Measurements from ENCODE around the gene NDST1. TPM values are rescaled to one million over a fixed set of nuclear protein-coding genes. Genes with fewer than 3 reads are reported as not detected.

NDST1 gene
- total RNA-seq, 1 donor from 2014 or later, result 101 TPM

DNA sequence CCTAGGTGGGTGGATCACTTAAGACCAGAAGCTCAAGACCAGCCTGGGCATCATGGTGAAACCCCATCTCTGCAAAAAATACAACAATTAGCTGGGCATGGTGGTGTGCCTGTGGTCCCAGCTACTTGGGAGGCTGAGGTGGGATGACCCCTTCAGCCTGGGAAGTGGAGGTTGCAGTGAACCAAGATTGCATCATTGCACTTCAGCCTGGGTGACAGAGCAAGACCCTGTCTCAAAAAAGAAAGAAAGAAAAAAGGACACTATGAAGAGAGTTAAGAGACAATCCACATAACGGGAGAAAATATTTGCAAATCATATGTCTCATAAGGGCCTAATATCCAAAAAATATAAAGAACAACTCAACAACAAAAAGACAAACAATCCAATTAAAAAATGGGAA, 57.9 kb downstream of the NDST1 start:
- TF ChIP-seq CTCF (conservative IDR thresholded peaks at IDR 0.05), result no peak
- DNase-seq (ENCODE audit: extremely low spot score, unreplicated experiment), result no peak
- Mint-ChIP-seq H3K27me3 (no peaks in the 10 kb centered on the region), H3K27ac (no peak overlapping the region), H3K36me3 (peaks cover 5% of the 10 kb centered on the region), H3K4me1 (ENCODE audit: unreplicated experiment) (peaks cover 16% of the 10 kb centered on the region), H3K4me3 (no peak overlapping the region), H3K9me3 (peaks cover 6% of the 10 kb centered on the region)

DNA sequence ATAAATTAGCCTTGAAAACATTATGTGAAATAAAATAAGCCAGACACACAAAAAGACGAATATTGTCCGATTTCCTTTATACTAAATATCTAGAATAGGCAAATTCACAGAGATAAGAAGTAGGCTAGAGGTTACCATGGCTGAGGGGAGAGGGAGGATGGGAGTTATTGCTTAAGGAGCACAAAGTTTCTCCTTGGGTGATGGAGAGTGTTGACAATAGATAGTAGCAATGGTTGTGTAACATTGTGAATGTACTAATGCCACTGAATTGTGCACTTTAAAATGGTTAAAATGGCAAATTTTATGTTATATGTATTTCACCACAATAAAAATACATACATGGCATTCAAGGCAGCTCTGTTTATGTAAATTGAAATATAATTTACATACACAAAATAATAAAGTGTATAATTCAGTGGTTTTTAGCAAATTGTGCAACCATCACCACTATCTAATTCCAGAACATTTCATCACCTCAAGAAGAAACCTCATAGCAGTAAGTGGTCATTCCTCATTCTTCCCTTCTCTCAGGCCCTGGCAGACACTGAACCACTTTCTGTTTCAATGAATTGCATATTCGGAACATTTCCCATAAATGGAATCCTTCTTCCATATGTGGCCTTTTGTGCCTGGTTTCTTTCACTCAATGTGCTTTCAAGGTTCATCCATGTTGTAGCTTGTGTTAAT, 59.2 kb downstream of the NDST1 start:
- H3K36me3 Mint-ChIP-seq, result peaks cover 5% of the 10 kb centered on the region
- no peak overlapping the region for H3K27ac Mint-ChIP-seq
- peaks cover 13% of the 10 kb centered on the region for H3K4me1 Mint-ChIP-seq (ENCODE audit: unreplicated experiment)
- H3K9me3 Mint-ChIP-seq, result peaks cover 6% of the 10 kb centered on the region
- TF ChIP-seq CTCF (conservative IDR thresholded peaks at IDR 0.05), result no peak
- no peaks in the 10 kb centered on the region for H3K27me3 Mint-ChIP-seq
- DNase-seq (ENCODE audit: extremely low spot score, unreplicated experiment), result no peak
- H3K4me3 Mint-ChIP-seq, result no peak overlapping the region

DNA sequence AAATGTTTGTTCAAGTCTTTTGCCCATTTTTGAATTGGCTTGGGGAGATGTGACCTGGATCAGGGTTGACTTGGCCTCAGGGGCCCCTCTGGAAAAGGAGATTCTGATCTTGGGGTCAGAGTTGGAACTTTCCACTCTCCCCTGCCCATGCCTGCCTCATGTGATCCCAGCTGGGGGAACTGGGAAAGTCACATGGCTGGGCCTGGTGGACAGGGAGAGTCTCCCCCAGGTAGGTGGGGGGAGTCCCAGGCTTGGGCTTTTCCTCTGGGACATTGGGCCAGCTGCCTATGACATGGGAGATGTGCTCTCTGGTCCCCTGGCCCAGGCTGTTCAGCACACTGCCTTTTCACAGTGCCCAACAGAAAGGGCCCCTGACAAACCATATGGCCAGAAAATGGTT, 60.7 kb downstream of the NDST1 start:
- Mint-ChIP-seq H3K36me3 (no peaks in the 10 kb centered on the region), H3K4me3 (no peak overlapping the region), H3K27ac (no peak overlapping the region), H3K27me3 (no peaks in the 10 kb centered on the region), H3K9me3 (no peaks in the 10 kb centered on the region), H3K4me1 (ENCODE audit: unreplicated experiment) (peaks cover 14% of the 10 kb centered on the region)
- TF ChIP-seq CTCF (conservative IDR thresholded peaks at IDR 0.05), result no peak
- no peak for DNase-seq (ENCODE audit: extremely low spot score, unreplicated experiment)

DNA sequence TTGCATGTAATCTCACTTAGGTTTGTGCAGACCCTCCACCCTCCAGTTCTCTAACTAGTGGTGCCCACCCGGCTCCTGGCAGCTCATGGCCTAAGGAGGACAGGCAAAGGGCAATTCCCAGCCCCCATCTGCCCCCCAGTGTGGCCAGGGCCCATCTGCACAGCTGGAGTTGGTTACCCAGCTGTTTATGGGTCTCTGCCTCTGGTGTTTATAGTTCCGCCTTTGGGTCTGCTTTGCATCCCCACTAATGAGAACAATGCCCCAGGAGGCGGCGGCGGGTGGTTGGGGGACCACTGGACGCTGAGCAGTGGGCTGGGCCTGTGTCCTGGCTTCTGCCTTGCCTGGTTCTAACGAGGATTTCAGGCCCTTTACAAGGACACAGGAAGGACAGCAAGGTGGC, 62.4 kb downstream of the NDST1 start:
- no peak for TF ChIP-seq CTCF (conservative IDR thresholded peaks at IDR 0.05)
- peaks cover 16% of the 10 kb centered on the region for H3K4me1 Mint-ChIP-seq (ENCODE audit: unreplicated experiment)
- no peak overlapping the region for H3K4me3 Mint-ChIP-seq
- no peaks in the 10 kb centered on the region for H3K36me3 Mint-ChIP-seq
- H3K27me3 Mint-ChIP-seq, result no peaks in the 10 kb centered on the region
- H3K27ac Mint-ChIP-seq, result no peak overlapping the region
- H3K9me3 Mint-ChIP-seq, result no peaks in the 10 kb centered on the region
- DNase-seq (ENCODE audit: extremely low spot score, unreplicated experiment), result no peak

- Mint-ChIP-seq H3K4me3 (no peak overlapping the region), H3K27ac (no peak overlapping the region), H3K4me1 (ENCODE audit: unreplicated experiment) (peaks cover 16% of the 10 kb centered on the region), H3K9me3 (no peaks in the 10 kb centered on the region), H3K36me3 (no peaks in the 10 kb centered on the region), H3K27me3 (no peaks in the 10 kb centered on the region)
- no peak for DNase-seq (ENCODE audit: extremely low spot score, unreplicated experiment)
- TF ChIP-seq CTCF (conservative IDR thresholded peaks at IDR 0.05), result no peak
Measured at GRCh38 chr5:150571836-150572235, 63.9 kb downstream of the NDST1 start.

Measured in type B pancreatic cell (in vitro differentiated cells).